GM12892 (cell line): ENCODE measurements around the gene TGFB2.

ENCODE experiments used
- POLR2A ChIP-seq: IDR thresholded peaks from 2 replicates; pipeline ENCODE4 v1.6.1; 2011; ENCODE audit warnings: low read depth, low read length, control low read depth
- POLR2AphosphoS5 ChIP-seq: IDR thresholded peaks from 2 replicates; pipeline ENCODE4 v1.6.1; 2011; ENCODE audit warnings: low read depth, low read length, control low read depth
- TAF1 ChIP-seq: IDR thresholded peaks from 2 replicates; pipeline ENCODE4 v1.6.1; 2011; ENCODE audit warnings: low read depth, mild to moderate bottlenecking, control low read depth, low read length, borderline replicate concordance

DNA sequence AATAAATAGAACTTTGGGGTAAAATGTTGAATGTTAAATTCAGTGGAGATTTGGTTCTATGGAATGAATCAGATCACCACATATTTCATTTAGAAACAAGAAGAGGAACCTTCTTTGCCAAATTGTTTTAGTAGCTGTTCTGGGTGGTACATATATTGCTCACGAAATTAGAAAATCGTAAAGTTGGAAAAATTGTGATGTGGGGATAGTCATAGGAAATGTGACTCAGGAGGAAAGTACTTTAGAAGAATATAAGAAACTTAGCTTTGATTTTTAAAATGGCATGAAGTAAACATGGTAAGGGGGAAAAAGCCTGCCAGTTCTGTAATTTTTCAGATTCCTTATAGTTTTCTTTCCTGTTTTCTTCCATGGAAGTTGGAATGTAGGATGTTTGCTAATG, 32.6 kb upstream of the TGFB2 start:
- TF ChIP-seq POLR2A, result no peak
- TF ChIP-seq POLR2AphosphoS5, result no peak
- no peak for TF ChIP-seq TAF1
